Measurements from ENCODE around the gene COL5A1.

Gene COL5A1

DNA sequence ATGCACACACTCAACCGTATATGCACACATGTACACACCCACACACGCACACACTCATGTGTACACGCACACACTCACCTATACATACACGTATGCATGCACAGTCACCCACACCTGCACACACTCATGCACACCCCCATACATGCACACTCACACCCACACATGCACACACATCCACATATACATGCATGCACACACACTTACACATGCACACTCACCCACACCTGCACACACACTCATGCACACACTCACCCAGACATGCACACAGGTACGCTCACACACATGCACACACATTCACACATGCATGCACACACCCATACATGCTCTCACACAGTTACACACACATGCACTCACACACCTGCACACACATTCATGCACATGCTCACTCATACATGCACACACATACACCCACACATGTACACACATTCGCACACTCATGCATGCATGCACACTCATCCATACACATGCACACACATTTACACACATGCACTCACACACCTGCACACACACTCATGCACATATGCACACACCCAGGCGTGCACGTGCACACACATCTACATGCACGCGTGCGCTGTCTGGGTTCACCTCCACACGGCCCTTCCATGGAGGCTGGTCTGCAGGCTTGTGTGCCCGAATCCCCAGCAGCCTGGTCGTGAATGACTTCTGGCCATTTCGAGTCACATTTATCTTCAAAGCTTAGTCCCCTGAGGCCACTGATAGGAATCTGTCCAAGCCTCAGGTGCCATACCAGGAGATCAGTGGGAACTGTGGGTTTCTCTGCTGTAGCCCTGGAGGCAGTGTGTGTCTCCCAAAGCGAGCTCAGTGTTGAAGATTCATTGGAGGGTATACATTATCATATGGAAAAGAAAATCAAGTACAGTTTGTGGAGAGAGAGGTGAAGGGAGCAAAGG lies 103.0 kb downstream of the COL5A1 start:
- no peaks in the 10 kb centered on the region for H3K9me3 ChIP-seq (ENCODE audit: severe bottlenecking)
- TF ChIP-seq, protein P1, sequence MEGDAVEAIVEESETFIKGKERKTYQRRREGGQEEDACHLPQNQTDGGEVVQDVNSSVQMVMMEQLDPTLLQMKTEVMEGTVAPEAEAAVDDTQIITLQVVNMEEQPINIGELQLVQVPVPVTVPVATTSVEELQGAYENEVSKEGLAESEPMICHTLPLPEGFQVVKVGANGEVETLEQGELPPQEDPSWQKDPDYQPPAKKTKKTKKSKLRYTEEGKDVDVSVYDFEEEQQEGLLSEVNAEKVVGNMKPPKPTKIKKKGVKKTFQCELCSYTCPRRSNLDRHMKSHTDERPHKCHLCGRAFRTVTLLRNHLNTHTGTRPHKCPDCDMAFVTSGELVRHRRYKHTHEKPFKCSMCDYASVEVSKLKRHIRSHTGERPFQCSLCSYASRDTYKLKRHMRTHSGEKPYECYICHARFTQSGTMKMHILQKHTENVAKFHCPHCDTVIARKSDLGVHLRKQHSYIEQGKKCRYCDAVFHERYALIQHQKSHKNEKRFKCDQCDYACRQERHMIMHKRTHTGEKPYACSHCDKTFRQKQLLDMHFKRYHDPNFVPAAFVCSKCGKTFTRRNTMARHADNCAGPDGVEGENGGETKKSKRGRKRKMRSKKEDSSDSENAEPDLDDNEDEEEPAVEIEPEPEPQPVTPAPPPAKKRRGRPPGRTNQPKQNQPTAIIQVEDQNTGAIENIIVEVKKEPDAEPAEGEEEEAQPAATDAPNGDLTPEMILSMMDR (IDR thresholded peaks at IDR 0.05; ENCODE audit: poor library complexity, severe bottlenecking), result no peak
- H3K36me3 ChIP-seq (ENCODE audit: low read depth), result peaks cover 40% of the 10 kb centered on the region
- no peak overlapping the region for H3K4me3 ChIP-seq (ENCODE audit: severe bottlenecking)
- H3K4me1 ChIP-seq (ENCODE audit: insufficient read depth, poor library complexity, severe bottlenecking), result no peaks in the 10 kb centered on the region
- no peak overlapping the region for H3K27ac ChIP-seq (ENCODE audit: poor library complexity, severe bottlenecking)
- ATAC-seq (ENCODE audit: low read depth), result no peak
- no peaks in the 10 kb centered on the region for H3K27me3 ChIP-seq (ENCODE audit: insufficient read depth, poor library complexity, severe bottlenecking)
- no peak for DNase-seq (ENCODE audit: low spot score)

DNA sequence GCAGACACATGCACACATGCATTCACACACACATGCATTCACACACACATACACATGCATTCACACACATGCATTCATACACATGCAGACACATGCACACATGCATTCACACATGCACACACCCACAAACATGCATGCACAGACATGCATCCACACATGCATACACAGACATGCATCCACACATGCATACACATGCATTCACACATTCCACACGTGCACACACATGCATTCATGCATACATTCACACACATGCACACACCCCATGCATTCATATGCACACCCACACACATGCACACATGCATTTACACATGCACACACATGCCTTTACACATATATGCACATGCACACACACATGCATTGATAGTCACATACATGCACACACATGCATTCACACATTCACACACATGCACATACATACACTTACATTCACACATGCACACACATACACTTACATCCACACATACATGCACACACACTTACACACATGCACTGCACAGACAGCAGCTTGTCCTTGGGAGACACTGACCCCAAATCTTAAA lies 106.4 kb downstream of the COL5A1 start:
- H3K4me1 ChIP-seq (ENCODE audit: insufficient read depth, poor library complexity, severe bottlenecking), result no peaks in the 10 kb centered on the region
- no peak overlapping the region for H3K4me3 ChIP-seq (ENCODE audit: severe bottlenecking)
- no peak for DNase-seq (ENCODE audit: low spot score)
- no peaks in the 10 kb centered on the region for H3K27me3 ChIP-seq (ENCODE audit: insufficient read depth, poor library complexity, severe bottlenecking)
- no peak for ATAC-seq (ENCODE audit: low read depth)
- no peaks in the 10 kb centered on the region for H3K9me3 ChIP-seq (ENCODE audit: severe bottlenecking)
- no peak overlapping the region for H3K27ac ChIP-seq (ENCODE audit: poor library complexity, severe bottlenecking)
- TF ChIP-seq, protein P1 (IDR thresholded peaks at IDR 0.05; ENCODE audit: poor library complexity, severe bottlenecking), result no peak
- peaks cover 46% of the 10 kb centered on the region for H3K36me3 ChIP-seq (ENCODE audit: low read depth)

DNA sequence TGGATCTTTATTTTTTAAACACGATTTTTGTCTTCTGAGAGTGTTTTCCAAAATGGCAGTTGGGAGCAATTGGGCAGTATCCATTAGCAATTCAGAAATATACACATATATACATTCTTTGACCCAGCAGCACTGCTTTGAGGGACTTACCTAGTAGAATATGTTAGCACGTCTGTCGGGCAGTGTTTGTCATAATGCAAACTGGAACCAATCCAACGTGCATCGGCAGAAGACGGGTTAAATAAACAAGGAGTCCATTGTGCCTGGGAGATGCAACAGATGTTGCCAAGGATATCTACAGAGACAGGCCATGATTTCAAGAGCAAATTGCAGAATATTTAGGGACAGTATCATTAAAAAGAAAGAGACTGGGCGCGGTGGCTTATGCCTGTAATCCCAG lies 107.0 kb downstream of the COL5A1 start:
- H3K4me3 ChIP-seq (ENCODE audit: severe bottlenecking), result no peak overlapping the region
- ATAC-seq (ENCODE audit: low read depth), result no peak
- H3K4me1 ChIP-seq (ENCODE audit: insufficient read depth, poor library complexity, severe bottlenecking), result no peaks in the 10 kb centered on the region
- H3K36me3 ChIP-seq (ENCODE audit: low read depth), result peaks cover 46% of the 10 kb centered on the region
- H3K9me3 ChIP-seq (ENCODE audit: severe bottlenecking), result no peaks in the 10 kb centered on the region
- TF ChIP-seq, protein P1 (IDR thresholded peaks at IDR 0.05; ENCODE audit: poor library complexity, severe bottlenecking), result no peak
- H3K27ac ChIP-seq (ENCODE audit: poor library complexity, severe bottlenecking), result no peak overlapping the region
- no peaks in the 10 kb centered on the region for H3K27me3 ChIP-seq (ENCODE audit: insufficient read depth, poor library complexity, severe bottlenecking)
- DNase-seq (ENCODE audit: low spot score), result no peak

DNA sequence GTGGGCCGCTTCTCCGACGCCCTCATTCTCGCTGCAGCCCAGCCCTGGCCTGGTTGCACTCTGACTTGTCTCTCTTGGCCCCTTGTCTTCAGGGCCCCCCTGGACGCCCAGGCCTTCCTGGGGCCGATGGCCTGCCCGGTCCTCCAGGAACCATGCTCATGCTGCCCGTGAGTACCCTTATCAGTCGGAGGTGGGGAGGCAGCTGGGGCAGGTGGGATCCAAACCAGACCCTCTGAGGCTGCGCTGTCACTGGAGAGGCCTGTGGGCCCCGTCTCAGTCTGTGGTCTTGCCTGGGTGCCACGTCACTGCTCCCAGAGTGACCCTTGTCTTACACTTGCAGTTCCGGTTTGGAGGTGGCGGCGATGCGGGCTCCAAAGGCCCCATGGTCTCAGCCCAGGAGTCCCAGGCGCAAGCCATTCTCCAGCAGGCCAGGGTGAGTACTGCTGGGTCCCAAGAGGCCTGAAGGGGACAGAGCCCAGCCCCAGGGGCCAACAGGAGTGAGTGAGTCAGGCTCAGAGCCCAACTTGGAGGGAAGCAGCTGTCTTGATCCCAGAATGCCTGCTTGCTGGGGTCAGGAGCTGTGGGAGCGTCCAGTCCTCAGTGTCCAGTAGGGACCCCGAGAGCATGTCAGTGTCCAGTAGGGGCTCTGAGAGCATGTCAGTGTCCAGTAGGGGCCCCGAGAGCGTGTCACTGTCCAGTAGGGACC lies 109.0 kb downstream of the COL5A1 start:
- Histone ChIP-seq H3K27ac (ENCODE audit: poor library complexity, severe bottlenecking) (no peak overlapping the region), H3K27me3 (ENCODE audit: insufficient read depth, poor library complexity, severe bottlenecking) (no peaks in the 10 kb centered on the region), H3K9me3 (ENCODE audit: severe bottlenecking) (no peaks in the 10 kb centered on the region), H3K4me1 (ENCODE audit: insufficient read depth, poor library complexity, severe bottlenecking) (no peaks in the 10 kb centered on the region), H3K36me3 (ENCODE audit: low read depth) (peaks cover 38% of the 10 kb centered on the region), H3K4me3 (ENCODE audit: severe bottlenecking) (no peak overlapping the region)
- TF ChIP-seq, protein P1 (IDR thresholded peaks at IDR 0.05; ENCODE audit: poor library complexity, severe bottlenecking), result no peak
- DNase-seq (ENCODE audit: low spot score) (no peak), ATAC-seq (ENCODE audit: low read depth) (no peak)

Measured in RWPE2 (cell line).